Aorta (tissue), 5 donors: Measurements from ENCODE around the gene ZSWIM7. TPM values are rescaled to one million over a fixed set of nuclear protein-coding genes. Genes with fewer than 3 reads are reported as not detected.
A peak's percentile ranks its signal among the peaks of the same experiment; 100 is the strongest.

Source experiments
- ATAC-seq: fragments of 200-7000 bp; cut with Tn5 transposase; one replicate; pipeline ENCODE4 v1.9.1; 2022; ENCODE audit warnings: moderate library complexity; ENCODE audit not compliant: low FRiP score
- DNase-seq, 2 donors: peaks; one replicate each; pipeline ENCODE4 v3.0.0-alpha.2; 2020
- H3K27ac ChIP-seq, 2 donors: one replicate each; pipeline ENCODE4 v1.5.1; 2013; ENCODE audit warnings: low read length in 2 of 2, mild to moderate bottlenecking in 2 of 2, moderate library complexity in 2 of 2, control low read depth in 1 of 2, inconsistent platforms in 1 of 2, low read depth in 1 of 2
- H3K27me3 ChIP-seq, 2 donors: one replicate each; pipeline ENCODE4 v1.6.1; 2013; ENCODE audit warnings: control low read depth in 1 of 2, low read length in 1 of 2, mild to moderate bottlenecking in 1 of 2, moderate library complexity in 1 of 2; ENCODE audit not compliant: insufficient read depth in 2 of 2, control insufficient read depth in 1 of 2
- H3K36me3 ChIP-seq, 2 donors: one replicate each; pipeline ENCODE4 v1.6.1; 2013; ENCODE audit warnings: control low read depth in 1 of 2, low read length in 1 of 2, mild to moderate bottlenecking in 1 of 2; ENCODE audit not compliant: insufficient read depth in 2 of 2, control insufficient read depth in 1 of 2
- H3K4me1 ChIP-seq, 2 donors: one replicate each; pipeline ENCODE4 v1.6.1; 2013; ENCODE audit warnings: low read length in 2 of 2, control low read depth in 1 of 2, mild to moderate bottlenecking in 1 of 2, moderate library complexity in 1 of 2; ENCODE audit not compliant: insufficient read depth in 2 of 2, control insufficient read depth in 1 of 2
- H3K4me3 ChIP-seq, 2 donors: one replicate each; pipeline ENCODE4 v1.5.1; 2013; ENCODE audit warnings: low read length in 2 of 2, control low read depth in 1 of 2, mild to moderate bottlenecking in 1 of 2
- H3K9me3 ChIP-seq: one replicate; pipeline ENCODE4 v1.6.1; 2013; ENCODE audit warnings: mild to moderate bottlenecking, low read length; ENCODE audit not compliant: control insufficient read depth
- WGBS, 2 donors: extraction: QIAGEN DNeasy Blood & Tissue Kit; methylation state at CpG; one replicate each; pipeline ENCODE4 v1.1.7; 2013; 5-methylcytosine and 5-hydroxymethylcytosine counted together
- intact Hi-C, 2 donors: fragments of 100-400 bp; cut with DNase I; formaldehyde crosslinking; loops; one replicate each; pipeline versions ENCODE4 v1.14.2 to v1.15.0; 2022
- polyA plus RNA-seq, 2 donors: library from polyadenylated mRNA; stranded (reverse); fragments of 200-250 nt; gene quantifications; one replicate each; pipeline ENCODE4 v1.2.3, GENCODE V29; 2013
- total RNA-seq, 2 donors: library from RNA; stranded (reverse); fragmentation: NEBNext Ultra II Directional; extraction: Animal tissue kit (Norgen Biotek cat#: 25700); gene quantifications; one replicate each; pipeline ENCODE4 v1.2.1, GENCODE V29; 2021
- donor health status: healthy with polysubstance abuse.
- donor health status: Bipolar disorder and iron deficiency.
- donor health status: DM: no; HTN: no; CAD: no.
- donor health status: DM: no; HTN: no; CAD: no.
- donor health status: DM: yes; HTN: yes; CAD: no.

Gene ZSWIM7
- total and polyA plus RNA-seq, 4 donors, result 14.6 to 38.1 (median 22.4) TPM

DNA sequence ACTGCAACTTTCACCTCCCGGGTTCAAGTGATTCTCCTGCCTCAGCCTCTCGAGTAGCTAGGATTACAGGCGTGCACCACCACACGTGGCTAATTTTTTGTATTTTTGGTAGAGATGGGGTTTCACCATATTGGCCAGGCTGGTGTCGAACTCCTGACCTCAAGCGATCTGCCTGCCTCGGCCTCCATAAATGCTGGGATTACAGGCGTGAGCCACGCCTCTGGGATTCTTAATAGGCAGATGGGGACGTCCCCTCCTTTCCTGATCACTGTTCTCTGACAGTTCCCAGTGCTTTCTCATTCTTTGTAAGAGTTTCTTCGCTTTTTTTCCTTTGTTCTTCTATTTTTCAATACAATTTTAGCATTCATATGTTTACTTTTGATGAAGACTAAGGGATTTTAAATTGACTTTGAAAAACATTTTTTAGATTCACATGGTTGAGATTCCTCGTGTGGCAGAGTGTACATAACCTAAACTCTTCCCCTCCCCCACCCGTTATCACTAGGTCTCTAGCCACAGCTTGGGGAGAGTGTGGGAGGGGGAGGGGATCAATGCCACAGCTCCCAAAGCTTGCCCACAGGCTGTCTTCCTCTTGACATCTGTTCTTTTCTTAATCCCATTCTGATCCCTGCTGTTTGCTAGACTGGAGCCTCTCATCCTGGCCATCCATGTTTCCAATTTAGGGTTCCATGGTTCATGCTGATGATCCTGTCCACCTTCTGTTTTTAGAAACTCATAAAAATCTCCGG, 43.5 kb downstream of the ZSWIM7 start:
- Histone ChIP-seq H3K27me3 (no peaks in the 10 kb centered on the region), H3K4me1 (no peaks in the 10 kb centered on the region), H3K4me3 (no peak overlapping the region), H3K27ac (no peak overlapping the region), H3K9me3 (no peaks in the 10 kb centered on the region), H3K36me3 (no peaks in the 10 kb centered on the region)
- DNase-seq (no peak), ATAC-seq (no peak)
- intact Hi-C loops, result no loop called here
- 75 to 81% methylated on average over 14 of the region's 14 CpGs for WGBS, 2 donors

DNA sequence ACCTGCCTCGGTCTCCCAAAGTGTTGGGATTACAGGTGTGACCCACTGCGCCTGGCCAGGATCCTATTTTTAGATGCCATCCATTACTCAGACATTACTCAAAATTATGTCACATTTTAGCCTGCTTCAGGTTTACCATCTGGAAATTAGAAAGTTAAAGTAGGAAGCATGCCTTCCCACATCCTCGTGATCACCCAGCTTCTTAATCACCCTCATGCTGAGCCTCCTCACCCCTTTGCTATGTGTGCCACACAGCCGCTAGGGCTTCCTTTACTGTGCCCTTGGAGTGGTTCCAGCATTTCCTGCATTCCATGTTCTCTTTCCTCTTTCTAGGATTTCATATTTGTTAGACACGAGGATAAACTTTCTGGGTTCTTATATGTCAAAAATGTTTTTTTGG, 45.3 kb downstream of the ZSWIM7 start:
- Histone ChIP-seq H3K9me3 (no peaks in the 10 kb centered on the region), H3K36me3 (no peaks in the 10 kb centered on the region), H3K27me3 (no peaks in the 10 kb centered on the region), H3K27ac (no peak overlapping the region), H3K4me1 (no peaks in the 10 kb centered on the region), H3K4me3 (no peak overlapping the region)
- intact Hi-C loops, result no loop called here
- DNase-seq, result peak in 1 of 2 donors; percentile 8
- no peak for ATAC-seq
- 49 to 59% methylated on average over 5 of the region's 5 CpGs for WGBS, 2 donors

DNA sequence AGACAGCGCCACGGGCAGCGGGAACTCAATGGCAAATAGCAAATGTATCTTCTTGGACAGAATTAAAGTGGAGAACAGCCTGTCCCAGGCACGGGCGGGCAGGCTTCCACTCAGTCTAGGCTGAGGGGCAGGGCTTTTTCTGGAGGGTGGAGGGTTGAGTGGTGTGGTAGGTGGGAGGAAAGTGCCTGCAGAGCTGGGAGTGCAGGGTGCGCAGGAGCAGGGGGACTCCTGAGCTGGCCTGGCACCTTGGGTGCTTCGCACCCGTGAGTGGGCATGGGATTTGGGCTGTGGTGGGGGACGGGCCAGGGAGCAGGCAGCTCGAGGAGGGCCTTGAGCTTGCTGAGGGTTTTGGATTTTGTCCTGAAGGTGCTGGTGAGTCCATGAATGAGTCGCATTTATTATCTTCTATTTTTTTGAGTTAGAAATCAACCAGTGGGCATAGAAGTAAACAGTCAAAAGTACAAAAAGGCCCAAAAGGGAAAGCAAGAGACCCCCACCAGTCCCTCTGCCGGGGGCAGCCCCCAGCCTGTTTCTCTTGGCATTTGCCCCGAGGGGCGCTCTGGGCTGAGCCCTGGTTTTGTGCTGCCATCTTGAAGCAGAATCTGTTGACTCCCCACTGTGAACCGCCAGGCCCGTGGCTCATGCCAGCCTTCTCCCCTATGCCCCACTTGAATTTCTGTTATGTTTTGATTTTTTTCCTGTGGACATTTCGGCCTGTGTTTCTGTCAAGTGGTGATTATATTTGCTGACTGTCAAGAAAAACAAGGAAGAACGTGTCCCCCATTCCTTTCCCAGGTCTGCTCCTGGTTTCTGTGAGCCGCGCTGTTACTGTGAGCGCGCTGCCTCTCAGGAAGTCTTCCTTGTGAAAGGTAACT, 46.4 kb downstream of the ZSWIM7 start:
- WGBS, 2 donors, result 80 to 82% methylated on average over 22 of the region's 22 CpGs
- DNase-seq (peak in 1 of 2 donors; percentile 61), ATAC-seq (no peak)
- no peaks in the 10 kb centered on the region for H3K36me3 ChIP-seq
- intact Hi-C loops, result no loop called here
- no peaks in the 10 kb centered on the region for H3K27me3 ChIP-seq
- H3K4me3 ChIP-seq, result no peak overlapping the region
- H3K27ac ChIP-seq, result no peak overlapping the region
- H3K9me3 ChIP-seq, result no peaks in the 10 kb centered on the region
- no peaks in the 10 kb centered on the region for H3K4me1 ChIP-seq

DNA sequence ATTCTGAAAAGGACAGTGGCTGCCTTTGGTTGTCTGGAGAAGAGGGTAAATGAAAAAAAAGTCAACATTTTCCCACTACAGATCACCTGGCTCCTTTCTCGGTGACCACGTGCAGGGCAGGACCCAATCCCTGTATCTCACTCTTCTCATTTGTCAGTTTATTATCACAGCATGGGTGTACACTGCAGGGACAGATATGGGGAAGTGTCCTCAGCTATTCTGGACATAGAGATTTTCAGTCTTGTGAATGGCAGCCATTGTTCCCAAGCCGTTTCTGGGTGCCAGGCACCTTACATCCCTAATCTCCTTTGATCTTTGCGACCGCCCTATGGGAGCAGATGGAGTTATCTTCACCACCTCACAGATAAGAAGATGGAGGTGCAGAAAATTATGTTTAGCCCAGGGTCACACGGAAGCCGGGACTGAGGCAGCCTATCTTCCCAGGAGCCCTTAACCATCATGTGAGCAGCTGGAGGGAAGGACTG, 47.4 kb downstream of the ZSWIM7 start:
- ATAC-seq (no peak), DNase-seq (no peak)
- 87 to 93% methylated on average over 7 of the region's 7 CpGs for WGBS, 2 donors
- Histone ChIP-seq H3K9me3 (no peaks in the 10 kb centered on the region), H3K27me3 (no peaks in the 10 kb centered on the region), H3K4me3 (no peak overlapping the region), H3K36me3 (no peaks in the 10 kb centered on the region), H3K27ac (no peak overlapping the region), H3K4me1 (no peaks in the 10 kb centered on the region)
- intact Hi-C loops, result no loop called here

GRCh38 chr17:15951368-15952047, 48.0 kb downstream of the ZSWIM7 start:
- peak in 1 of 2 donors; percentile 50 for DNase-seq
- WGBS, 2 donors, result 96 to 97% methylated on average over 6 of the region's 6 CpGs
- Histone ChIP-seq H3K27ac (no peak overlapping the region), H3K36me3 (no peaks in the 10 kb centered on the region), H3K4me1 (no peaks in the 10 kb centered on the region), H3K4me3 (no peak overlapping the region), H3K9me3 (no peaks in the 10 kb centered on the region), H3K27me3 (no peaks in the 10 kb centered on the region)
- peak; percentile 27 for ATAC-seq
- intact Hi-C loops, result no loop called here

- intact Hi-C loops, result no loop called here
- WGBS, 2 donors, result 82 to 94% methylated on average over 12 to 16 of the region's 16 CpGs
- no peaks in the 10 kb centered on the region for H3K4me1 ChIP-seq
- no peaks in the 10 kb centered on the region for H3K9me3 ChIP-seq
- no peaks in the 10 kb centered on the region for H3K27me3 ChIP-seq
- no peak for ATAC-seq
- no peak overlapping the region for H3K27ac ChIP-seq
- no peaks in the 10 kb centered on the region for H3K36me3 ChIP-seq
- H3K4me3 ChIP-seq, result no peak overlapping the region
- DNase-seq, result peak in 1 of 2 donors; percentile 65
These were observed 51.3 kb downstream of the ZSWIM7 start for GRCh38 chr17:15947976-15948752.

DNA sequence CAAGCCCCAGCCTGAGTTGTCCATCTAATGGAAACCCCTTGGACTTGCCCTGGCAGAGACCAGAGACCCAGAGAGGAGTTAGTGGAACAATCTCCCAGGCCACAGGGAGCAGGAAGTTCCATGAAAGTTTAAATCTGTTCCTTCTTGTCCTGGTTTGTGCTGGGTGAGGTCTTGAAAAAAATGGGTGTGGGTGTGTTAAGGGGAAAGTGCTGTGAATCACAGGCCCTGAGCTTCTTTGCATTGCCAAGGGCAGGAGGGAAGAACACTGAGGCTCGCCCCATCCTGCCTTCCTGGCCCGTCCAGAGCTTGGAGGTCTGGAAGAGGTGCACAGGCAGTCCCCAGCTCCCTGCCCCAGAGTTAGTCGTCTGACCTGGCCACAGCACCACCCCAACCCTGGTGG, 52.2 kb downstream of the ZSWIM7 start:
- ATAC-seq, result no peak
- intact Hi-C loops, result no loop called here

GRCh38 chr17:15946611-15947120, 52.8 kb downstream of the ZSWIM7 start:
- Histone ChIP-seq H3K27me3 (no peaks in the 10 kb centered on the region), H3K9me3 (no peaks in the 10 kb centered on the region), H3K4me1 (no peaks in the 10 kb centered on the region), H3K36me3 (no peaks in the 10 kb centered on the region), H3K27ac (no peak overlapping the region), H3K4me3 (no peak overlapping the region)
- WGBS, 2 donors, result 85 to 89% methylated on average over 9 of the region's 9 CpGs
- no peak for ATAC-seq
- DNase-seq, result peak in 1 of 2 donors; percentile 42
- intact Hi-C loops, result no loop called here

More for the DNA sequence above, 52.2 kb downstream of the ZSWIM7 start:
- H3K27ac ChIP-seq, result no peak overlapping the region
- H3K36me3 ChIP-seq, result no peaks in the 10 kb centered on the region
- H3K4me3 ChIP-seq, result no peak overlapping the region
- no peaks in the 10 kb centered on the region for H3K27me3 ChIP-seq
- 89 to 98% methylated on average over 3 of the region's 3 CpGs for WGBS, 2 donors
- peak in 1 of 2 donors; percentile 52 for DNase-seq
- H3K9me3 ChIP-seq, result no peaks in the 10 kb centered on the region
- H3K4me1 ChIP-seq, result no peaks in the 10 kb centered on the region
